WTC11 (cell line): ENCODE measurements around the gene ZNF574. TPM values are rescaled to one million over a fixed set of nuclear protein-coding genes. Genes with fewer than 3 reads are reported as not detected.

Experiments
- ATAC-seq: fragments of 200-7000 bp; cut with Tn5 transposase; 2 replicates; pipeline ENCODE4 v1.10.0; 2021; ENCODE audit warnings: mild to moderate bottlenecking, moderate library complexity
- CTCF ChIA-PET: fragments of 300-600 bp; sonication (Branson Sonifier 250); formaldehyde crosslinking; loops from one replicate; lab custom pipeline; 2021; ENCODE audit warnings: antibody characterized with exemption; lab: Charles Lee
- POLR2A ChIA-PET: fragments of 350-600 bp; sonication (Branson Sonifier 250); formaldehyde crosslinking; loops from one replicate; lab custom pipeline; 2021; ENCODE audit warnings: antibody characterized with exemption; lab: Charles Lee
- DNase-seq: peaks from one replicate; pipeline ENCODE4 v3.0.0; 2021; ENCODE audit warnings: low spot score
- H3K27ac Mint-ChIP-seq: 2 replicates; pipeline ENCODE4 v1.8.0; 2021; ENCODE audit warnings: mixed read lengths
- H3K27me3 Mint-ChIP-seq: 2 replicates; pipeline ENCODE4 v1.8.0; 2021; ENCODE audit warnings: low read depth, mild to moderate bottlenecking, moderate library complexity, mixed read lengths
- H3K36me3 Mint-ChIP-seq: 2 replicates; pipeline ENCODE4 v1.8.0; 2021; ENCODE audit warnings: mixed read lengths
- H3K4me1 Mint-ChIP-seq: 2 replicates; pipeline ENCODE4 v1.8.0; 2022; ENCODE audit warnings: mixed read lengths
- H3K4me3 Mint-ChIP-seq: 2 replicates; pipeline ENCODE4 v1.8.0; 2021; ENCODE audit warnings: mild to moderate bottlenecking, moderate library complexity, mixed read lengths
- H3K9me3 Mint-ChIP-seq: 2 replicates; pipeline ENCODE4 v1.8.0; 2021; ENCODE audit warnings: mixed read lengths
- ATF3 ChIP-seq: sonication (generic); formaldehyde crosslinking; conservative IDR thresholded peaks from 2 replicates; pipeline ENCODE4 v1.8.1; 2022; ENCODE audit warnings: mild to moderate bottlenecking, missing genetic modification reagents
- CDX4 ChIP-seq: fragments of 250-450 bp; sonication (Bioruptor Pico); IDR thresholded peaks from 2 replicates; pipeline ENCODE4 v1.9.0; 2021; ENCODE audit warnings: moderate library complexity, mild to moderate bottlenecking, inconsistent platforms, borderline replicate concordance
- ELF4 ChIP-seq: sonication (generic); formaldehyde crosslinking; IDR thresholded peaks from 2 replicates; pipeline ENCODE4 v1.8.1; 2022; ENCODE audit warnings: low read depth, mild to moderate bottlenecking, moderate library complexity, missing genetic modification reagents
- ETV6 ChIP-seq: sonication (generic); formaldehyde crosslinking; IDR thresholded peaks from 2 replicates; pipeline ENCODE4 v1.8.1; 2022; ENCODE audit warnings: mild to moderate bottlenecking, missing genetic modification reagents
- GTF2I ChIP-seq: fragments of 250-450 bp; sonication (Bioruptor Pico); conservative IDR thresholded peaks from 2 replicates; pipeline ENCODE4 v1.4.0; 2021; ENCODE audit warnings: mild to moderate bottlenecking
- IRF2 ChIP-seq: sonication (generic); formaldehyde crosslinking; IDR thresholded peaks from 2 replicates; pipeline ENCODE4 v1.8.0; 2022; ENCODE audit warnings: low read depth, missing genetic modification reagents, borderline replicate concordance
- NR2C2 ChIP-seq: sonication (generic); formaldehyde crosslinking; IDR thresholded peaks from 2 replicates; pipeline ENCODE4 v1.8.0; 2022; ENCODE audit warnings: mild to moderate bottlenecking, missing genetic modification reagents
- RORB ChIP-seq: fragments of 250-450 bp; sonication (Bioruptor Pico); IDR thresholded peaks from 2 replicates; pipeline ENCODE4 v1.9.0; 2021; ENCODE audit warnings: mild to moderate bottlenecking
- SOX15 ChIP-seq: fragments of 250-450 bp; sonication (Bioruptor Pico); IDR thresholded peaks from 2 replicates; pipeline ENCODE4 v1.9.0; 2021; ENCODE audit warnings: mild to moderate bottlenecking
- TEAD1 ChIP-seq: sonication (generic); formaldehyde crosslinking; IDR thresholded peaks from 2 replicates; pipeline ENCODE4 v1.8.0; 2022; ENCODE audit warnings: mild to moderate bottlenecking, missing genetic modification reagents
- ZNF121 ChIP-seq: sonication (generic); formaldehyde crosslinking; IDR thresholded peaks from 2 replicates; pipeline ENCODE4 v1.8.0; 2023; ENCODE audit warnings: missing genetic modification reagents
- ZNF219 ChIP-seq: sonication (generic); formaldehyde crosslinking; IDR thresholded peaks from 2 replicates; pipeline ENCODE4 v1.8.0; 2023; ENCODE audit warnings: missing genetic modification reagents, mild to moderate bottlenecking, borderline replicate concordance
- ZNF416 ChIP-seq: fragments of 250-450 bp; sonication (Bioruptor Pico); IDR thresholded peaks from 2 replicates; pipeline ENCODE4 v1.9.0; 2021; ENCODE audit warnings: mild to moderate bottlenecking, inconsistent platforms
- ZNF423 ChIP-seq: fragments of 250-450 bp; sonication (Bioruptor Pico); IDR thresholded peaks from 2 replicates; pipeline ENCODE4 v2.1.2; 2022; ENCODE audit warnings: mild to moderate bottlenecking, moderate library complexity
- ZNF532 ChIP-seq: fragments of 250-450 bp; sonication (Bioruptor Pico); IDR thresholded peaks from 2 replicates; pipeline ENCODE4 v1.9.0; 2021; ENCODE audit warnings: mild to moderate bottlenecking, borderline replicate concordance
- total RNA-seq: library from RNA; stranded (reverse); gene quantifications from 3 replicates; pipeline ENCODE4 v1.2.3, GENCODE V29; 2021
- TF ChIP-seq, protein P1 (sequence below): sonication (generic); formaldehyde crosslinking; IDR thresholded peaks from 2 replicates; pipeline ENCODE4 v1.8.0; 2023; ENCODE audit warnings: missing genetic modification reagents
- TF ChIP-seq, protein P2 (sequence below): fragments of 200-600 bp; IDR thresholded peaks from 2 replicates; pipeline ENCODE4 v1.8.0; 2022; ENCODE audit warnings: antibody characterized with exemption
- TF ChIP-seq, protein P3 (sequence below): sonication (generic); formaldehyde crosslinking; IDR thresholded peaks from 2 replicates; pipeline ENCODE4 v1.8.0; 2022; ENCODE audit warnings: missing genetic modification reagents

ZNF574 gene
- total RNA-seq, 1 experiment from 2014 or later, result 30.6 TPM

- Mint-ChIP-seq H3K9me3 (no peaks in the 10 kb centered on the region), H3K4me3 (no peak overlapping the region)
- POLR2A ChIA-PET, result no interaction called here
- TF ChIP-seq ATF3 (CRISPR knock-in tag), result no peak
- TF ChIP-seq ELF4, result no peak
- TF ChIP-seq IRF2, result no peak
- no peak for TF ChIP-seq RORB (CRISPR knock-in tag)
- no peak for TF ChIP-seq ZNF423 (CRISPR knock-in tag)
- no peak for TF ChIP-seq SOX15 (CRISPR knock-in tag)
- TF ChIP-seq, all 79 proteins: peak for 0
- DNase-seq (no peak), ATAC-seq (no peak)
- no peaks in the 10 kb centered on the region for H3K36me3 Mint-ChIP-seq
- CTCF ChIA-PET, result interaction anchor here (0.7 to 3.3 kb wide), 3 partner anchors 11 to 1506 kb away, joined by 3 to 21 read pairs (median 7); no protein-coding TSS in a partner anchor
- H3K27me3 Mint-ChIP-seq, result peaks cover 21% of the 10 kb centered on the region
- peaks cover 12% of the 10 kb centered on the region for H3K4me1 Mint-ChIP-seq
- H3K27ac Mint-ChIP-seq, result no peak overlapping the region
Observed at GRCh38 chr19:42102877-42103276, 26.9 kb downstream of the ZNF574 start.

GRCh38 chr19:42105368-42105767 is 29.4 kb downstream of the ZNF574 start:
- no peaks in the 10 kb centered on the region for H3K9me3 Mint-ChIP-seq
- no peak overlapping the region for H3K4me3 Mint-ChIP-seq
- H3K36me3 Mint-ChIP-seq, result no peaks in the 10 kb centered on the region
- no peak for ATAC-seq
- H3K27me3 Mint-ChIP-seq, result peaks cover 24% of the 10 kb centered on the region
- no peak for TF ChIP-seq ZNF219
- no peak for TF ChIP-seq GTF2I
- TF ChIP-seq, all 79 proteins: peak for 0
- no peak for DNase-seq
- H3K27ac Mint-ChIP-seq, result no peak overlapping the region
- POLR2A ChIA-PET, result no interaction called here
- CTCF ChIA-PET, result interaction anchor here (1.0 kb wide), 2 partner anchors 33 to 72 kb away, joined by 4 to 6 read pairs; no protein-coding TSS in a partner anchor
- peaks cover 11% of the 10 kb centered on the region for H3K4me1 Mint-ChIP-seq

- POLR2A ChIA-PET, result interaction anchor here (0.9 kb wide), 1 partner anchor 261 kb away, joined by 3 read pairs; no protein-coding TSS in a partner anchor
- Mint-ChIP-seq H3K4me1 (peaks cover 13% of the 10 kb centered on the region), H3K9me3 (no peaks in the 10 kb centered on the region), H3K27ac (no peak overlapping the region; the same call in 1 of the 2 replicates), H3K4me3 (no peak overlapping the region), H3K36me3 (no peaks in the 10 kb centered on the region), H3K27me3 (peaks cover 24% of the 10 kb centered on the region)
- CTCF ChIA-PET, result interaction anchor here (0.6 to 2.9 kb wide), 46 partner anchors 8 to 331 kb away, joined by 3 to 34 read pairs (median 5); partner anchors contain the start of genes GSK3A, POU2F2, RABAC1 and ZNF526
- DNase-seq (peak; percentile 91), ATAC-seq (peak; percentile 96)
- TF ChIP-seq ZNF416, result no peak
- TF ChIP-seq, protein P1, sequence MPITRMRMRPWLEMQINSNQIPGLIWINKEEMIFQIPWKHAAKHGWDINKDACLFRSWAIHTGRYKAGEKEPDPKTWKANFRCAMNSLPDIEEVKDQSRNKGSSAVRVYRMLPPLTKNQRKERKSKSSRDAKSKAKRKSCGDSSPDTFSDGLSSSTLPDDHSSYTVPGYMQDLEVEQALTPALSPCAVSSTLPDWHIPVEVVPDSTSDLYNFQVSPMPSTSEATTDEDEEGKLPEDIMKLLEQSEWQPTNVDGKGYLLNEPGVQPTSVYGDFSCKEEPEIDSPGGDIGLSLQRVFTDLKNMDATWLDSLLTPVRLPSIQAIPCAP, result no peak
- TF ChIP-seq, protein P2, sequence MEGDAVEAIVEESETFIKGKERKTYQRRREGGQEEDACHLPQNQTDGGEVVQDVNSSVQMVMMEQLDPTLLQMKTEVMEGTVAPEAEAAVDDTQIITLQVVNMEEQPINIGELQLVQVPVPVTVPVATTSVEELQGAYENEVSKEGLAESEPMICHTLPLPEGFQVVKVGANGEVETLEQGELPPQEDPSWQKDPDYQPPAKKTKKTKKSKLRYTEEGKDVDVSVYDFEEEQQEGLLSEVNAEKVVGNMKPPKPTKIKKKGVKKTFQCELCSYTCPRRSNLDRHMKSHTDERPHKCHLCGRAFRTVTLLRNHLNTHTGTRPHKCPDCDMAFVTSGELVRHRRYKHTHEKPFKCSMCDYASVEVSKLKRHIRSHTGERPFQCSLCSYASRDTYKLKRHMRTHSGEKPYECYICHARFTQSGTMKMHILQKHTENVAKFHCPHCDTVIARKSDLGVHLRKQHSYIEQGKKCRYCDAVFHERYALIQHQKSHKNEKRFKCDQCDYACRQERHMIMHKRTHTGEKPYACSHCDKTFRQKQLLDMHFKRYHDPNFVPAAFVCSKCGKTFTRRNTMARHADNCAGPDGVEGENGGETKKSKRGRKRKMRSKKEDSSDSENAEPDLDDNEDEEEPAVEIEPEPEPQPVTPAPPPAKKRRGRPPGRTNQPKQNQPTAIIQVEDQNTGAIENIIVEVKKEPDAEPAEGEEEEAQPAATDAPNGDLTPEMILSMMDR, result peak; percentile 95
- 0 out of 2 replicates have a peak, but pooled peaks have one; percentile 10 for TF ChIP-seq ZNF121 (CRISPR knock-in tag)
- no peak for TF ChIP-seq ZNF532
- TF ChIP-seq TEAD1 (CRISPR knock-in tag), result peak; percentile 28; the same call in 1 of the 2 replicates
- TF ChIP-seq, protein P3, sequence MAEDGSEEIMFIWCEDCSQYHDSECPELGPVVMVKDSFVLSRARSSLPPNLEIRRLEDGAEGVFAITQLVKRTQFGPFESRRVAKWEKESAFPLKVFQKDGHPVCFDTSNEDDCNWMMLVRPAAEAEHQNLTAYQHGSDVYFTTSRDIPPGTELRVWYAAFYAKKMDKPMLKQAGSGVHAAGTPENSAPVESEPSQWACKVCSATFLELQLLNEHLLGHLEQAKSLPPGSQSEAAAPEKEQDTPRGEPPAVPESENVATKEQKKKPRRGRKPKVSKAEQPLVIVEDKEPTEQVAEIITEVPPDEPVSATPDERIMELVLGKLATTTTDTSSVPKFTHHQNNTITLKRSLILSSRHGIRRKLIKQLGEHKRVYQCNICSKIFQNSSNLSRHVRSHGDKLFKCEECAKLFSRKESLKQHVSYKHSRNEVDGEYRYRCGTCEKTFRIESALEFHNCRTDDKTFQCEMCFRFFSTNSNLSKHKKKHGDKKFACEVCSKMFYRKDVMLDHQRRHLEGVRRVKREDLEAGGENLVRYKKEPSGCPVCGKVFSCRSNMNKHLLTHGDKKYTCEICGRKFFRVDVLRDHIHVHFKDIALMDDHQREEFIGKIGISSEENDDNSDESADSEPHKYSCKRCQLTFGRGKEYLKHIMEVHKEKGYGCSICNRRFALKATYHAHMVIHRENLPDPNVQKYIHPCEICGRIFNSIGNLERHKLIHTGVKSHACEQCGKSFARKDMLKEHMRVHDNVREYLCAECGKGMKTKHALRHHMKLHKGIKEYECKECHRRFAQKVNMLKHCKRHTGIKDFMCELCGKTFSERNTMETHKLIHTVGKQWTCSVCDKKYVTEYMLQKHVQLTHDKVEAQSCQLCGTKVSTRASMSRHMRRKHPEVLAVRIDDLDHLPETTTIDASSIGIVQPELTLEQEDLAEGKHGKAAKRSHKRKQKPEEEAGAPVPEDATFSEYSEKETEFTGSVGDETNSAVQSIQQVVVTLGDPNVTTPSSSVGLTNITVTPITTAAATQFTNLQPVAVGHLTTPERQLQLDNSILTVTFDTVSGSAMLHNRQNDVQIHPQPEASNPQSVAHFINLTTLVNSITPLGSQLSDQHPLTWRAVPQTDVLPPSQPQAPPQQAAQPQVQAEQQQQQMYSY (CRISPR knock-in tag), result peak; percentile 27; the same call in 1 of the 2 replicates
- TF ChIP-seq NR2C2, result no peak
- TF ChIP-seq CDX4 (CRISPR knock-in tag), result no peak
- TF ChIP-seq ETV6, result no peak
Observed at GRCh38 chr19:42108527-42109389, 32.8 kb downstream of the ZNF574 start.
